Body of pancreas (tissue), 4 donors: ENCODE results near the gene SLC25A21.

ENCODE experiments used
- POLR2A ChIP-seq, 3 donors: fragments of 450-650 bp; IDR thresholded peaks; one replicate each; pipeline ENCODE4 v1.6.1; 2016; ENCODE audit warnings: antibody characterized with exemption in 3 of 3, mild to moderate bottlenecking in 2 of 3
- TF ChIP-seq, protein P1 (sequence below), 7 experiments: fragments of 450-650 bp in 4 of 7; fragments of 200-600 bp in 3 of 7; sonication (generic) in 3 of 7; IDR thresholded peaks; one replicate each; pipeline ENCODE4 v1.5.1; 2016 to 2019; ENCODE audit warnings: antibody characterized with exemption in 7 of 7

DNA sequence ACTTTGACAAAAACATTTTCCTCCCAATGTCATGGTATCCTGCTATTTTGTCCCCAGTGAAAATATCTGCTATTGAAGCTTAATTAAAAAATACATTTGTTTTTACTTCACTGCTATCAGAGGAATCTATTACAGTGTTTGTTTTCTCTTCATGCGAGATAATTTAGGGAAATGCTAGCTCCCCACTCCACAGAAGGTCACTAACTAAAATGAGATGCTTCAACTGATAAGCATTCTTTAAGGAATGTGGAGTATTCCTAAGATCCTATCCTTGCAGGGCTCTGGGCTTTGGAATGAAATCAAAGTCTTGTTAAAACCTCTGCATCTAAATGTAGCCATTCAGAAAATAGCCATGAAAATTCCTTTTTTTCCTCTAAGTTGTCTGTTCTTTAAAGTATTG lies 471.3 kb downstream of the SLC25A21 start:
- TF ChIP-seq, protein P1, sequence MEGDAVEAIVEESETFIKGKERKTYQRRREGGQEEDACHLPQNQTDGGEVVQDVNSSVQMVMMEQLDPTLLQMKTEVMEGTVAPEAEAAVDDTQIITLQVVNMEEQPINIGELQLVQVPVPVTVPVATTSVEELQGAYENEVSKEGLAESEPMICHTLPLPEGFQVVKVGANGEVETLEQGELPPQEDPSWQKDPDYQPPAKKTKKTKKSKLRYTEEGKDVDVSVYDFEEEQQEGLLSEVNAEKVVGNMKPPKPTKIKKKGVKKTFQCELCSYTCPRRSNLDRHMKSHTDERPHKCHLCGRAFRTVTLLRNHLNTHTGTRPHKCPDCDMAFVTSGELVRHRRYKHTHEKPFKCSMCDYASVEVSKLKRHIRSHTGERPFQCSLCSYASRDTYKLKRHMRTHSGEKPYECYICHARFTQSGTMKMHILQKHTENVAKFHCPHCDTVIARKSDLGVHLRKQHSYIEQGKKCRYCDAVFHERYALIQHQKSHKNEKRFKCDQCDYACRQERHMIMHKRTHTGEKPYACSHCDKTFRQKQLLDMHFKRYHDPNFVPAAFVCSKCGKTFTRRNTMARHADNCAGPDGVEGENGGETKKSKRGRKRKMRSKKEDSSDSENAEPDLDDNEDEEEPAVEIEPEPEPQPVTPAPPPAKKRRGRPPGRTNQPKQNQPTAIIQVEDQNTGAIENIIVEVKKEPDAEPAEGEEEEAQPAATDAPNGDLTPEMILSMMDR (IDR thresholded peaks at IDR 0.05) = no peak
- TF ChIP-seq POLR2A (IDR thresholded peaks at IDR 0.05) = no peak
